ENCODE results near the gene IGF2BP2.

IGF2BP2 gene

GRCh38 chr3:185764980-185765370 is 59.9 kb downstream of the IGF2BP2 start:
- DNase-seq (ENCODE audit: extremely low read depth, low read depth): no peak
- H3K4me3 ChIP-seq (replicated peaks; ENCODE audit: low read depth, low read length): no peak overlapping the region
- TF ChIP-seq, protein P1, sequence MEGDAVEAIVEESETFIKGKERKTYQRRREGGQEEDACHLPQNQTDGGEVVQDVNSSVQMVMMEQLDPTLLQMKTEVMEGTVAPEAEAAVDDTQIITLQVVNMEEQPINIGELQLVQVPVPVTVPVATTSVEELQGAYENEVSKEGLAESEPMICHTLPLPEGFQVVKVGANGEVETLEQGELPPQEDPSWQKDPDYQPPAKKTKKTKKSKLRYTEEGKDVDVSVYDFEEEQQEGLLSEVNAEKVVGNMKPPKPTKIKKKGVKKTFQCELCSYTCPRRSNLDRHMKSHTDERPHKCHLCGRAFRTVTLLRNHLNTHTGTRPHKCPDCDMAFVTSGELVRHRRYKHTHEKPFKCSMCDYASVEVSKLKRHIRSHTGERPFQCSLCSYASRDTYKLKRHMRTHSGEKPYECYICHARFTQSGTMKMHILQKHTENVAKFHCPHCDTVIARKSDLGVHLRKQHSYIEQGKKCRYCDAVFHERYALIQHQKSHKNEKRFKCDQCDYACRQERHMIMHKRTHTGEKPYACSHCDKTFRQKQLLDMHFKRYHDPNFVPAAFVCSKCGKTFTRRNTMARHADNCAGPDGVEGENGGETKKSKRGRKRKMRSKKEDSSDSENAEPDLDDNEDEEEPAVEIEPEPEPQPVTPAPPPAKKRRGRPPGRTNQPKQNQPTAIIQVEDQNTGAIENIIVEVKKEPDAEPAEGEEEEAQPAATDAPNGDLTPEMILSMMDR (IDR thresholded peaks at IDR 0.05; ENCODE audit: low read depth, low read length, missing control alignments): no peak

DNA sequence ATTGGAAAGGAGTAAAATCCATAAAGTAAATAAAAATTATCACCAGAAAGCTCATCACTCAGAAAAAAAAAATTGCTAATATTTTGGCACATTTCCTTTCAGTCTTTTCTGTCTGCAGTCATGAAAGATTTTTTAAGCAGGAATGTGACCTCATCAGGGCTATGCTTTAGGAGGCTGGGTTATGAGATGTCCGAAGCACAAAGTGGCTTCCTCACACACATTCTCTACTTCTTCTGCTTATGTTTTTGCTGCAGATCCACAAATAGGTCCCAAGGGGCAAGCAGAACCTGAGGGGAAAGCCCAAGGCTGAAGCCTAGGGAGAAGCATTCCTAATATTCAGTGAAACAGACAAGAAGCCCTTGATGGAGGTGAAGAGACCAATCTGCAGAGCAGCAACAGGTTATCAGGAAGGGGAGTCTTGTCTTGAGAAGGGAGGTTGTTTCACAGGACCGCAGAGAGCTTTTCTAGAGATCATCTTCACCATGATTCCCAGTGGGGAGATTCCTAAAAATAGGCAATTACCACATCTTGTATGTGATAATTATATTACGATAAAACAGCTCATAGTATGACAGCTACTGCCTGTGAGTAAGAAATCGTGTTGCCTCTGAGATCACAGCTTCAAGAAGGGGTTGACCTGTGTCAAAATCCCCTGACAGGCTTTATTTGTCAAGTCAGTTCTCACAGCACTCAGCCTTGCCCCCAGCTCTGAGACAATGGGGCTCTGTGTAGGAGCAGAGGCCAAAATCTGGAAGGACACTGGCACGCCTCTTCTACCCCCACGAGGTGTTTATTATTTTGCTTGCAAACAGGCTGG is 60.5 kb downstream of the IGF2BP2 start:
- DNase-seq (ENCODE audit: extremely low read depth, low read depth): no peak
- no peak overlapping the region for H3K4me3 ChIP-seq (replicated peaks; ENCODE audit: low read depth, low read length)
- TF ChIP-seq, protein P1 (IDR thresholded peaks at IDR 0.05; ENCODE audit: low read depth, low read length, missing control alignments): no peak

GRCh38 chr3:185763347-185764005 is 61.4 kb downstream of the IGF2BP2 start:
- TF ChIP-seq, protein P1 (IDR thresholded peaks at IDR 0.05; ENCODE audit: low read depth, low read length, missing control alignments): no peak
- no peak overlapping the region for H3K4me3 ChIP-seq (replicated peaks; ENCODE audit: low read depth, low read length)
- no peak for DNase-seq (ENCODE audit: extremely low read depth, low read depth)

DNA sequence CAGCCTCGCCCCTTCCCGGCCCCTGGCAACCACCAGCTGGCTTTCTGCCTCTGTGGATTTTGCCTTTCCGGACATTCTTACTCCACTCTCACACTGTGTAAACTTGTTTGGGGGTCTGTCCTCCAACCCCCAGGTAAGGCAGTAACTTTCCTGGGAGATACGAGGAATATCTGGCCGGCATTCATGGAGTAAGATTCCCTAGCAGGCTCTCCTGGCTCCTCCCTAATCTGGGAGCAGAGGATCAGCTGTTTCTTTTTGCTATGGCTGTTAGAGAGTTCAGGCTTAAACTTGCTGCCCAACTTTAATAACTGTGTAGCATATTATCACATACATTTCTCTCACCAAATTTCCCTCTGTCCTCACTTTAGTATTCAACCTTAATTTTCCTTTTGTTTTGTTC is 64.3 kb downstream of the IGF2BP2 start:
- DNase-seq (ENCODE audit: extremely low read depth, low read depth): no peak
- TF ChIP-seq, protein P1 (IDR thresholded peaks at IDR 0.05; ENCODE audit: low read depth, low read length, missing control alignments): no peak
- H3K4me3 ChIP-seq (replicated peaks; ENCODE audit: low read depth, low read length): no peak overlapping the region

GRCh38 chr3:185760088-185760487 is 64.8 kb downstream of the IGF2BP2 start:
- no peak for DNase-seq (ENCODE audit: extremely low read depth, low read depth)
- H3K4me3 ChIP-seq (replicated peaks; ENCODE audit: low read depth, low read length): no peak overlapping the region
- TF ChIP-seq, protein P1 (IDR thresholded peaks at IDR 0.05; ENCODE audit: low read depth, low read length, missing control alignments): no peak

DNA sequence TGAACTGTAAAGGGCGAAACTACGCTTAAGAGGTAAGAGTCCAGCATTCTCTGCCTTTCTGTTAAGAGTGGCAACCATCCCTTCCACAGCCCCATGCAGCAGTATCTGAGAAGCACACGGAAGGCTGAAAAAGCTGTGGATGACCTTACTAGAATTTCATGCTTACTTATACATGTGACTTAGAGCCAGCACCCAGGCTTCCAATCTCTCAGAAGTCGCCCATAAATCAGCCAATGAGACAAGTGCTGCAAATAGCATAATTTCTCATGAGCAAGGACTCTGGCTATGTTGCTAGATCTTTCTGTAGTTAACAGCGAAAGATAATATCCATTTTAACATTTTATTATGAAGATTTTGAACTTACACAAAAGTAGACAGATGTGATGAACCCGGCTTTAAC is 65.3 kb downstream of the IGF2BP2 start:
- no peak overlapping the region for H3K4me3 ChIP-seq (replicated peaks; ENCODE audit: low read depth, low read length)
- TF ChIP-seq, protein P1 (IDR thresholded peaks at IDR 0.05; ENCODE audit: low read depth, low read length, missing control alignments): no peak
- no peak for DNase-seq (ENCODE audit: extremely low read depth, low read depth)
